GM12874 (cell line): ENCODE results near the gene RAB31.

Source experiments
- TF ChIP-seq, protein P1 (sequence below): IDR thresholded peaks from 2 replicates; pipeline ENCODE4 v1.5.1; 2011; ENCODE audit warnings: low read depth, mild to moderate bottlenecking, control low read depth, low read length, moderate library complexity; ENCODE audit not compliant: insufficient read depth

The RAB31 gene, protein sequence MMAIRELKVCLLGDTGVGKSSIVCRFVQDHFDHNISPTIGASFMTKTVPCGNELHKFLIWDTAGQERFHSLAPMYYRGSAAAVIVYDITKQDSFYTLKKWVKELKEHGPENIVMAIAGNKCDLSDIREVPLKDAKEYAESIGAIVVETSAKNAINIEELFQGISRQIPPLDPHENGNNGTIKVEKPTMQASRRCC

DNA sequence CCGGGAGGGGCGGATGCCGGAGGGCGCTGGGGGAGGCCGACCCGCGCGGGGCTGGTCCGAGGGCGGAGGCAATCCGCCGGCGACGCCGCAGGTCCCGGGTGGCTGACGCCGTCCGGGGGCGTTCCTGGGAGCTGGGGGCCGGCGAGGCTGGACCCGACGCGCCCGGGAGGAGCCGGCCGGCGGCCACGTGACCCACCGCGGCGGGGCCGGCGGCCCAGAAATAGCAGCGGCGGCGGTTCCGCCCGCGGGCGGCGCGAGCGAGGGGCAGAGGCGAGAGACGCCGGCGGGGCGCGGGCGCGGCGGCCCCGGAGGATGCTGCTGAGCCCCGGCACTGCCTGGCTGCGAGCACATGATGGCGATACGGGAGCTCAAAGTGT, at the start of gene RAB31:
TSS of gene RAB31 (plus strand) at position 245 of the 377 bp plus-strand sequence. CDS start at position 350, 105 bp downstream.
- TF ChIP-seq, protein P1, sequence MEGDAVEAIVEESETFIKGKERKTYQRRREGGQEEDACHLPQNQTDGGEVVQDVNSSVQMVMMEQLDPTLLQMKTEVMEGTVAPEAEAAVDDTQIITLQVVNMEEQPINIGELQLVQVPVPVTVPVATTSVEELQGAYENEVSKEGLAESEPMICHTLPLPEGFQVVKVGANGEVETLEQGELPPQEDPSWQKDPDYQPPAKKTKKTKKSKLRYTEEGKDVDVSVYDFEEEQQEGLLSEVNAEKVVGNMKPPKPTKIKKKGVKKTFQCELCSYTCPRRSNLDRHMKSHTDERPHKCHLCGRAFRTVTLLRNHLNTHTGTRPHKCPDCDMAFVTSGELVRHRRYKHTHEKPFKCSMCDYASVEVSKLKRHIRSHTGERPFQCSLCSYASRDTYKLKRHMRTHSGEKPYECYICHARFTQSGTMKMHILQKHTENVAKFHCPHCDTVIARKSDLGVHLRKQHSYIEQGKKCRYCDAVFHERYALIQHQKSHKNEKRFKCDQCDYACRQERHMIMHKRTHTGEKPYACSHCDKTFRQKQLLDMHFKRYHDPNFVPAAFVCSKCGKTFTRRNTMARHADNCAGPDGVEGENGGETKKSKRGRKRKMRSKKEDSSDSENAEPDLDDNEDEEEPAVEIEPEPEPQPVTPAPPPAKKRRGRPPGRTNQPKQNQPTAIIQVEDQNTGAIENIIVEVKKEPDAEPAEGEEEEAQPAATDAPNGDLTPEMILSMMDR = 0 out of 2 replicates have a peak, but pooled peaks have one; percentile 7

DNA sequence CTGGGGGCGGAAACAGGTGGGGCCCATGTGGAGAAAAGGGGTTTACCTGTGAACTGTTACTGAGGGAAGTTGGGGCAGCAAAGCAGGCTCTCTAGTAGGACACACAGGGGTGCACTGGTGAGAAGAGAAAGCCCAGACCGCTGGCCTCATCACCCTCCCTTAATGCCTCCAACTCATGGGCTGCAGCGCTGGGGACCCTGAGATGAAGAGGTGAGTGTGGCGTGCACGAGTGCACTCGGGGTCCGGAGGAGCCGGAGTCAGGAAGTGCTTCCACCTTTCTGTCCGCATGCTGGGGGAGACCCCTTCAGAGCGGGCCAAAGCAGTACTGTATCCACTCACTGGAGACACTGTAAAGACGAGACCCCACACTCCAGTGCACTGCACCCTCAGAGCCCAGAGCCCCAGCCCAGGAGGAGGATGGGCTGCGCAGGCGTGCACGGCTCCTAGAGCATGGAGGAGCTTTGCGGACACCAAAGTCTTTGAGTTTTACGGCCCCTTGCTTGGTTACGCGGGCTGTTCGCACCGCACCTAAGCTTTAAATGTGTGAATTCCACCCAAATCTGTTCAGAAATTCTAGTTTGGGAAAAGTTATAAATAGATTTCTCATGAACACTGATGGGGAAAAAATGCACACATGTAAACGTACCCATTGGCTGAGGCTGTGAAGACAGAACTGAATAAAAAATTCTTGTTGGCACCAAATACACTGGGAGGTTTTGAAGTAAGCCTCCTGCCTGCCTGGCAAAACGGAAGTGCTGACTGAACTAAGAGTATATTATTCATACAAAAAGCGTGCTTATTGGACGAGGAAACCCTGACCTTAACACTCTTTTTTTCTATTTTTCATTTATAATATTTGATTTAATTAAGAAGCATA, 48.4 kb upstream of the RAB31 start:
- TF ChIP-seq, protein P1 = no peak

DNA sequence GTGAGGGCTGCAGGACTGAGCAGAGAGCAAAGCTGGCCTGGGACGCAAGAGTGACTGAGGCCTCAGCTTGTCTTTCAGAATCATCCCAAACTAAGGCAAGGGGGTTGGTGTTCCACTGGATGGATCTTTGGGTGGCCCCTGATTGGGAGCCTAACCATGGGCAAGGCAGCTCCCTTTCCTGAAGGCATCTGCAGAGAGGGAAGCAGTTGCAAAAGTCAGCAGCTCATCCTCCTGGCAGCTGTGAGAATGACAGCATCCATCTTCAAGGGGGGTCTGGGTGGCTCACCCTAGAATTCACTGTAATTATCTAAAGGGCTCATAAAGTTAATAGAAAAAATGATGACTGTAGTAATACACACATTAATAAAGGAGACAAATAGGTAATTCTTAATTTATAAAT, 46.5 kb upstream of the RAB31 start:
- TF ChIP-seq, protein P1 = no peak

DNA sequence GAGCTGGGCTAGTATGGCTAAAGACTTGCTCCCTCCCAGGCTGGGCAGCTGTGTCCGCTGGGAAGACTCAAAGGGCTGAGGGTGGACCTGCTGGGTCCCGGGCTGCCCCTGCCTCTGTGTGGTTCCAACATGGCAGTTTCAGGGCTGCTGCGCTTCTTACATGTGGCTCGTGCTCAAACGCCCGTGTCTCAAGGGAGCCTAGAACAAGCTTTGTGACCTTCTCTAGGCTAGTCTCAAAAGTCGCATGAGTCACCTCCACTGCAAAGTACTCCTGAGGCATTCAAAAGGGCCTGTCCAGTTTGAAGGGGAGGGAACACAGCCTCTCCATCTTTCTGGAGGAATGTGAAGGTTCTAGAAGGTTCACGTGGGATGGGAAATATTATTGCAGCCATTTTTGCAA, 44.7 kb upstream of the RAB31 start:
- TF ChIP-seq, protein P1 = no peak

DNA sequence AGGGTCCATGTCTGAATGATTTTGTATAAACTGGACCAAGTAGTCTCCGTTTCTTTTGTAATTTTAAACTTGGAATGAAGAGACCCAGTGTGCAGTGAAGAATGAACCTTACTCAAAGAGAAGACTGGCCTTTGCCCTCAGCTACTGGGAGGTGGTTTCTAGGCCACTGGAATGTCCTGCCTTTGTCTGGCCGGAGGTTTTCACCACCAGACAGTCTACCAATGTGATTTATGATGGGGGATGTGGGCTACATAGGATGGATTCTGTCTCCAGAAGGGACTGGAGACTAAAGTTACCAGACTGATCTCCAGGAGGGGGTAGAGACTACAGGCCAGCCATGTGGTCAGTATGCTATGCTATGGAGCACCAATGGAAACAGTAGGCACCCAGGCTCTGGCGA, 42.8 kb upstream of the RAB31 start:
- TF ChIP-seq, protein P1 = no peak

DNA sequence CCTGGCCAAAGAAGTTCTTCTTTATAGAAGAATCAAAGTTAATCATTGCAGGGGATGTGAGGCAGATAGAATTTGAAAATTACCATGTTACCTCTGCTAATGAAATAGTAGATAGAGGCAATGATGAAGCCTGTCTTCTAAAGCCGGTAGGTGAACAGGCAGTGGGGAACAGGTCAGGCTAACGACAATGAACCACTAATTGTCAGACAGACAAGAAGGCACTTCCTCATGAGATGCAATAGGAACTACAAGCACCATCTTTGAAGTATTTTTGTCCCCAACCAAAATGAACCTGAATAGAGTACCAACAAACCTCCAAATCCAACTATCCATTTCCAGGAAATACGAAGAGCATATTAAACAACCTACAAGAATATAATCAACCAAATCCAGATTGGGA, 41.6 kb upstream of the RAB31 start:
- TF ChIP-seq, protein P1 = no peak

DNA sequence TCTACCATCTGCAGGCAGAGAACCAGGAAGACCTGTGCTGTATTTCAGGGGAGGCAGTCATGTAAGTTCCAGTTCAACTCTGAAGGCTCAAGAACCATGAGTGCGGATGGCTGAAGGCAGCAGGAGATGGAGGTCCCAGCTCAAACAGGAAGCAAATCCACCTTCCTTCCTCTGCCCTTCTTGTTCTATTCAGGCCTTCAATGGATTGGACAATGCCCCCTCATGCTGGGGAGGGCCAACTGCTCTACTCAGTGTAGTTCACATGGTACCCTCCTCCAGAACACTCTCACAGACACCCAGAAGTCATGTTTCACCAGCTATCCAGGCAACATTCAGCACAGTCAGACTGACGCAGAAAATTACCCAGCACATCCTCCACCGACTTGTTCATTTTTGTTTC, 39.1 kb upstream of the RAB31 start:
- TF ChIP-seq, protein P1 = no peak
